K562 (cell line): ENCODE measurements around the gene CRYBG2. TPM values are rescaled to one million over a fixed set of nuclear protein-coding genes. Genes with fewer than 3 reads are reported as not detected.

Source experiments
- ATF1 ChIP-seq, 2 experiments: fragments of 450-650 bp in 1 of 2; IDR thresholded peaks; 2 replicates each; pipeline ENCODE4 v1.6.1; 2016; ENCODE audit warnings: missing compliant biosample characterization in 1 of 2, missing genetic modification characterization in 1 of 2
- BMI1 ChIP-seq: fragments of 150-350 bp; IDR thresholded peaks from 2 replicates; pipeline ENCODE4 v1.6.1; 2014; ENCODE audit warnings: low read length
- CEBPB ChIP-seq: fragments of 450-650 bp; IDR thresholded peaks from 2 replicates; pipeline ENCODE4 v1.6.1; 2016; ENCODE audit warnings: missing genetic modification characterization, missing compliant biosample characterization
- CHCHD3 ChIP-seq: fragments of 250-450 bp; sonication (Bioruptor Pico); IDR thresholded peaks from 2 replicates; pipeline ENCODE4 v2.1.2; 2022; ENCODE audit warnings: mild to moderate bottlenecking
- CREB1 ChIP-seq, 2 experiments: sonication (generic) in 1 of 2; formaldehyde crosslinking in 1 of 2; IDR thresholded peaks; 2 replicates each; pipeline versions ENCODE4 v1.6.1 to v1.8.0; 2012 to 2022; ENCODE audit warnings: inconsistent platforms in 1 of 2, mild to moderate bottlenecking in 1 of 2, missing genetic modification reagents in 1 of 2, moderate library complexity in 1 of 2
- CREB3L1 ChIP-seq: fragments of 450-650 bp; IDR thresholded peaks from 2 replicates; pipeline ENCODE4 v1.6.1; 2014; ENCODE audit warnings: low read depth, mild to moderate bottlenecking, moderate library complexity, borderline replicate concordance
- DLX4 ChIP-seq: fragments of 250-450 bp; sonication (Bioruptor Pico); IDR thresholded peaks from 2 replicates; pipeline ENCODE4 v1.6.1; 2021; ENCODE audit warnings: mild to moderate bottlenecking
- GTF2A2 ChIP-seq: IDR thresholded peaks from 2 replicates; pipeline ENCODE4 v1.6.1; 2016; ENCODE audit warnings: mild to moderate bottlenecking, missing genetic modification characterization, missing compliant biosample characterization
- HDAC6 ChIP-seq: IDR thresholded peaks from 2 replicates; pipeline ENCODE4 v1.6.1; 2012; ENCODE audit warnings: low read depth, mild to moderate bottlenecking, control low read depth, inconsistent platforms, low read length, moderate library complexity
- HNRNPLL ChIP-seq: fragments of 200-400 bp; formaldehyde crosslinking; IDR thresholded peaks from 2 replicates; pipeline ENCODE4 v1.6.1; 2017; ENCODE audit warnings: low read length, low read depth, mild to moderate bottlenecking; ENCODE audit not compliant: poor library complexity, severe bottlenecking
- HSF4 ChIP-seq: fragments of 250-450 bp; sonication (Bioruptor Pico); IDR thresholded peaks from 2 replicates; pipeline ENCODE4 v2.1.2; 2022; ENCODE audit warnings: mild to moderate bottlenecking, moderate library complexity, borderline replicate concordance
- KAT8 ChIP-seq: fragments of 450-650 bp; IDR thresholded peaks from 2 replicates; pipeline ENCODE4 v1.6.1; 2016; ENCODE audit warnings: low read depth, mild to moderate bottlenecking
- KDM2B ChIP-seq: fragments of 250-450 bp; sonication (Bioruptor Pico); IDR thresholded peaks from 2 replicates; pipeline ENCODE4 v1.8.0; 2021; ENCODE audit warnings: mild to moderate bottlenecking, moderate library complexity
- KLF1 ChIP-seq: fragments of 450-650 bp; IDR thresholded peaks from 2 replicates; pipeline ENCODE4 v1.6.1; 2016; ENCODE audit warnings: missing genetic modification characterization, missing compliant biosample characterization
- KLF13 ChIP-seq: fragments of 450-650 bp; IDR thresholded peaks from 2 replicates; pipeline ENCODE4 v1.6.1; 2016; ENCODE audit warnings: missing genetic modification characterization, low read depth, mild to moderate bottlenecking, missing compliant biosample characterization, moderate library complexity, borderline replicate concordance
- MCM3 ChIP-seq: fragments of 450-650 bp; IDR thresholded peaks from 2 replicates; pipeline ENCODE4 v1.6.1; 2016
- NKRF ChIP-seq: fragments of 450-650 bp; IDR thresholded peaks from 2 replicates; pipeline ENCODE4 v1.6.1; 2016; ENCODE audit warnings: borderline replicate concordance
- POLR2A ChIP-seq: fragments of 450-650 bp; conservative IDR thresholded peaks from 2 replicates; pipeline ENCODE4 v1.6.1; 2016
- PTTG1 ChIP-seq: fragments of 450-650 bp; IDR thresholded peaks from 2 replicates; pipeline ENCODE4 v1.6.1; 2016; ENCODE audit warnings: low read depth, mild to moderate bottlenecking, missing genetic modification characterization, missing compliant biosample characterization
- TAF7 ChIP-seq: fragments of 450-650 bp; IDR thresholded peaks from 2 replicates; pipeline ENCODE4 v1.6.1; 2016; ENCODE audit warnings: missing genetic modification characterization, missing compliant biosample characterization
- TCF3 ChIP-seq: sonication (generic); formaldehyde crosslinking; IDR thresholded peaks from 2 replicates; pipeline ENCODE4 v1.4.0; 2020; ENCODE audit warnings: mild to moderate bottlenecking, missing genetic modification reagents
- U2AF2 ChIP-seq: fragments of 200-400 bp; formaldehyde crosslinking; optimal IDR thresholded peaks from 2 replicates; pipeline ENCODE3; 2017; ENCODE audit warnings: low read depth, mild to moderate bottlenecking, low read length
- ZC3H11A ChIP-seq: IDR thresholded peaks from 2 replicates; pipeline ENCODE4 v1.6.1; 2012; ENCODE audit warnings: low read depth, low read length, improper control_type of control experiment
- ZFX ChIP-seq: sonication (generic); formaldehyde crosslinking; IDR thresholded peaks from 2 replicates; pipeline ENCODE4 v1.8.0; 2022; ENCODE audit warnings: mild to moderate bottlenecking, missing genetic modification reagents, moderate library complexity
- ZNF57 ChIP-seq: fragments of 450-650 bp; formaldehyde crosslinking; IDR thresholded peaks from 2 replicates; pipeline ENCODE4 v1.4.0; 2020; ENCODE audit warnings: mild to moderate bottlenecking, moderate library complexity
- polyA plus RNA-seq, 8 experiments: library from polyadenylated mRNA; depleted of rRNA in 4 of 8; stranded (reverse) in 5 of 8; unstranded in 3 of 8; fragments of >200 nt; fragmentation: Nextera tagmentation in 2 of 8; fragmentation: Illumina TruSeq in 1 of 8; extraction: Ambion mirVana in 2 of 8; extraction: Trizol in 1 of 8; gene quantifications; 2 replicates each; pipeline versions ENCODE4 v1.2.1 to v1.2.3, GENCODE V29; 2011 to 2014; ENCODE audit warnings: inconsistent platforms in 1 of 8, missing spikeins in 1 of 8
- total RNA-seq, 7 experiments: library from RNA; depleted of rRNA in 6 of 7; stranded (reverse); fragments of >200 nt in 6 of 7; fragmentation: Illumina TruSeq in 2 of 7; extraction: Trizol in 2 of 7; gene quantifications; 2 replicates each; pipeline versions ENCODE4 v1.2.1 to v1.2.3, GENCODE V29; 2011 to 2021; ENCODE audit warnings: low replicate concordance in 1 of 7

Gene CRYBG2
- total and polyA plus RNA-seq, 9 of the 15 experiments (the other 6 are each of a cell fraction or from before 2014, with no cell fraction given): 0.39 to 8.5 (median 3.7) TPM

- TF ChIP-seq ZNF57: 0 out of 2 replicates have a peak, but pooled peaks have one; percentile 12
- 0 out of 2 replicates have a peak, but pooled peaks have one; percentile 24 for TF ChIP-seq KLF13
- no peak for TF ChIP-seq CEBPB (tag)
- no peak for TF ChIP-seq KAT8
- TF ChIP-seq KLF1 (tag): peak; percentile 37
- no peak for TF ChIP-seq DLX4 (CRISPR knock-in tag)
- TF ChIP-seq BMI1: no peak
- TF ChIP-seq ZC3H11A: no peak
- no peak for TF ChIP-seq MCM3
- peak; percentile 48; the same call in 1 of the 2 replicates for TF ChIP-seq CREB3L1
- TF ChIP-seq TAF7: 0 out of 2 replicates have a peak, but pooled peaks have one; percentile 15
- no peak for TF ChIP-seq PTTG1 (tag)
- no peak for TF ChIP-seq ATF1 (CRISPR knock-in tag; IDR thresholded peaks at IDR 0.05)
- peak; percentile 93 for TF ChIP-seq ATF1 (tag; IDR thresholded peaks at IDR 0.05)
- no peak for TF ChIP-seq U2AF2
- 0 out of 2 replicates have a peak, but pooled peaks have one; percentile 48 for TF ChIP-seq KDM2B (CRISPR knock-in tag)
- peak; percentile 71 for TF ChIP-seq ZFX
- TF ChIP-seq NKRF: peak; percentile 75
- TF ChIP-seq CREB1 (IDR thresholded peaks at IDR 0.05): peak; percentile 66
- peak; percentile 75; the same call in 1 of the 2 replicates for TF ChIP-seq CREB1 (CRISPR knock-in tag; IDR thresholded peaks at IDR 0.05)
- TF ChIP-seq GTF2A2 (tag): no peak
- TF ChIP-seq CHCHD3: no peak
- peak; percentile 53 for TF ChIP-seq HNRNPLL
- 0 out of 2 replicates have a peak, but pooled peaks have one; percentile 28 for TF ChIP-seq HDAC6
- no peak for TF ChIP-seq HSF4 (CRISPR knock-in tag)
- peak; percentile 84 for TF ChIP-seq POLR2A
- peak; percentile 15 for TF ChIP-seq TCF3
Measured at GRCh38 chr1:26279456-26280332, 74.2 kb downstream of the CRYBG2 start, which contains the start of gene SH3BGRL3 (continued).
